Peyer's patch (tissue), 4 donors: ENCODE data around the gene GLIPR1L2. TPM values are rescaled to one million over a fixed set of nuclear protein-coding genes. Genes with fewer than 3 reads are reported as not detected.

Experiments used
- DNase-seq, 3 donors: peaks; one replicate each; pipeline ENCODE4 v3.0.0-alpha.2; 2017 to 2019
- H3K27ac ChIP-seq, 4 donors: fragments of 200-600 bp; sonication (generic); one replicate each; pipeline ENCODE4 v1.5.1; 2016 to 2019
- H3K27me3 ChIP-seq, 2 donors: fragments of 200-600 bp; sonication (generic); one replicate each; pipeline ENCODE4 v1.5.1; 2019
- H3K36me3 ChIP-seq, 3 donors: fragments of 200-600 bp; sonication (generic); one replicate each; pipeline ENCODE4 v1.5.1; 2016 to 2019
- H3K4me1 ChIP-seq, 4 donors: fragments of 200-600 bp; sonication (generic); one replicate each; pipeline ENCODE4 v1.5.1; 2016 to 2019
- H3K4me3 ChIP-seq, 4 donors: fragments of 200-600 bp; sonication (generic); 1 replicate in 3 of 4; 2 replicates in 1 of 4; pipeline ENCODE4 v1.5.1; 2016 to 2019; ENCODE audit warnings: mild to moderate bottlenecking in 1 of 4
- H3K9me3 ChIP-seq, 4 donors: fragments of 200-600 bp; sonication (generic); one replicate each; pipeline ENCODE4 v1.5.1; 2016 to 2019; ENCODE audit warnings: mild to moderate bottlenecking in 1 of 4
- CTCF ChIP-seq, 6 experiments: fragments of 450-650 bp in 4 of 6; fragments of 200-600 bp in 2 of 6; sonication (generic) in 1 of 6; IDR thresholded peaks; one replicate each; pipeline ENCODE4 v1.5.1; 2017 to 2019; ENCODE audit warnings: antibody characterized with exemption in 6 of 6, mild to moderate bottlenecking in 3 of 6, moderate library complexity in 1 of 6
- POLR2A ChIP-seq, 2 donors: fragments of 450-650 bp; IDR thresholded peaks; one replicate each; pipeline ENCODE4 v1.5.1; 2017; ENCODE audit warnings: antibody characterized with exemption in 2 of 2, mild to moderate bottlenecking in 2 of 2, moderate library complexity in 2 of 2
- total RNA-seq, 4 donors: library from RNA; depleted of rRNA; stranded (reverse); fragments of >200 nt; gene quantifications; one replicate each; pipeline ENCODE4 v1.1.0, GENCODE V29; 2016

Gene GLIPR1L2
- total RNA-seq, 4 donors from 2014 or later: 0.40 to 3.3 TPM; not detected in 2

GRCh38 chr12:75374971-75375370 lies 15.9 kb upstream of the GLIPR1L2 start:
- TF ChIP-seq CTCF (IDR thresholded peaks at IDR 0.05) (no peak), POLR2A (IDR thresholded peaks at IDR 0.05) (no peak)
- no peaks in the 10 kb centered on the region for H3K4me1 ChIP-seq
- H3K4me3 ChIP-seq: no peak overlapping the region
- DNase-seq: no peak
- H3K27ac ChIP-seq: no peak overlapping the region
- no peaks in the 10 kb centered on the region for H3K9me3 ChIP-seq
- H3K27me3 ChIP-seq: no peaks in the 10 kb centered on the region
- no peaks in the 10 kb centered on the region for H3K36me3 ChIP-seq

- Histone ChIP-seq H3K27me3 (no peaks in the 10 kb centered on the region), H3K4me1 (no peaks in the 10 kb centered on the region), H3K27ac (no peak overlapping the region), H3K36me3 (no peaks in the 10 kb centered on the region), H3K9me3 (no peaks in the 10 kb centered on the region), H3K4me3 (no peak overlapping the region)
- no peak for TF ChIP-seq POLR2A (IDR thresholded peaks at IDR 0.05)
- TF ChIP-seq CTCF (IDR thresholded peaks at IDR 0.05): no peak
- DNase-seq: no peak
Observed at GRCh38 chr12:75378354-75378753, 12.5 kb upstream of the GLIPR1L2 start.

- H3K36me3 ChIP-seq: no peaks in the 10 kb centered on the region
- no peak overlapping the region for H3K4me3 ChIP-seq
- no peaks in the 10 kb centered on the region for H3K27me3 ChIP-seq
- H3K27ac ChIP-seq: peak overlapping the region in 2 of 4 donors; percentile 1 to 83
- no peaks in the 10 kb centered on the region for H3K9me3 ChIP-seq
- no peak for TF ChIP-seq POLR2A (IDR thresholded peaks at IDR 0.05)
- no peak for TF ChIP-seq CTCF (IDR thresholded peaks at IDR 0.05)
- DNase-seq: no peak
- H3K4me1 ChIP-seq: peaks cover 0 to 15% (median 0%) of the 10 kb centered on the region in 4 donors
Observed at GRCh38 chr12:75389061-75389460, 1.8 kb upstream of the GLIPR1L2 start.

- Histone ChIP-seq H3K27ac (peak overlapping the region; percentile 1 to 87 (median 84)), H3K36me3 (no peaks in the 10 kb centered on the region), H3K9me3 (no peaks in the 10 kb centered on the region), H3K4me1 (peaks cover 0 to 15% (median 0%) of the 10 kb centered on the region in 4 donors), H3K4me3 (peak overlapping the region in 1 of 4 donors; percentile 72), H3K27me3 (no peaks in the 10 kb centered on the region)
- no peak for TF ChIP-seq CTCF (IDR thresholded peaks at IDR 0.05)
- TF ChIP-seq POLR2A (IDR thresholded peaks at IDR 0.05): no peak
- DNase-seq: no peak
Observed at GRCh38 chr12:75389706-75390105, 1.2 kb upstream of the GLIPR1L2 start.

GRCh38 chr12:75390156-75390898 lies 562 bp upstream of the GLIPR1L2 start:
- no peaks in the 10 kb centered on the region for H3K36me3 ChIP-seq
- H3K4me3 ChIP-seq: peak overlapping the region; percentile 49 to 72 (median 57)
- H3K27me3 ChIP-seq: no peaks in the 10 kb centered on the region
- peak overlapping the region; percentile 83 to 87 (median 86) for H3K27ac ChIP-seq
- H3K9me3 ChIP-seq: no peaks in the 10 kb centered on the region
- H3K4me1 ChIP-seq: peaks cover 0 to 15% (median 0%) of the 10 kb centered on the region in 4 donors
- no peak for DNase-seq
- TF ChIP-seq CTCF (IDR thresholded peaks at IDR 0.05) (no peak), POLR2A (IDR thresholded peaks at IDR 0.05) (no peak)
